GM23338 (cell line): ENCODE measurements around the gene CDH18. TPM values are rescaled to one million over a fixed set of nuclear protein-coding genes. Genes with fewer than 3 reads are reported as not detected.

Source experiments
- ATAC-seq: fragments of 200-7000 bp; cut with Tn5 transposase; 3 replicates; pipeline ENCODE4 v1.9.1; 2020
- DNase-seq: peaks from one replicate; pipeline ENCODE4 v3.0.0-alpha.2; 2015; ENCODE audit warnings: low spot score
- H2AFZ ChIP-seq: fragments of 200-600 bp; sonication (generic); 2 replicates; pipeline ENCODE4 v1.8.0; 2016; ENCODE audit warnings: antibody characterized with exemption, mild to moderate bottlenecking, moderate library complexity
- H3F3A ChIP-seq: fragments of 200-600 bp; sonication (generic); replicated peaks from 2 replicates; pipeline ENCODE4 v1.8.0; 2017; ENCODE audit warnings: antibody characterized with exemption, mixed run types, low read depth
- H3K27ac ChIP-seq: fragments of 200-600 bp; sonication (generic); 2 replicates; pipeline ENCODE4 v1.6.1; 2016; ENCODE audit warnings: low read depth
- H3K27me3 ChIP-seq: fragments of 200-600 bp; sonication (generic); 2 replicates; pipeline ENCODE4 v1.8.0; 2016; ENCODE audit warnings: mild to moderate bottlenecking, mixed run types, moderate library complexity; ENCODE audit not compliant: insufficient read depth
- H3K36me3 ChIP-seq: fragments of 200-600 bp; sonication (generic); 2 replicates; pipeline ENCODE4 v1.8.0; 2016; ENCODE audit warnings: mild to moderate bottlenecking; ENCODE audit not compliant: insufficient read depth
- H3K4me1 ChIP-seq: fragments of 200-600 bp; sonication (generic); 2 replicates; pipeline ENCODE4 v1.8.0; 2016; ENCODE audit warnings: mild to moderate bottlenecking, moderate library complexity; ENCODE audit not compliant: insufficient read depth
- H3K4me2 ChIP-seq: fragments of 200-600 bp; sonication (generic); 2 replicates; pipeline ENCODE4 v1.7.1; 2017; ENCODE audit warnings: mixed run types
- H3K4me3 ChIP-seq: fragments of 200-600 bp; sonication (generic); 2 replicates; pipeline ENCODE4 v1.6.1; 2016; ENCODE audit warnings: mixed run types
- H3K79me2 ChIP-seq: fragments of 200-600 bp; sonication (generic); replicated peaks from 2 replicates; pipeline ENCODE4 v1.8.0; 2017; ENCODE audit warnings: mild to moderate bottlenecking; ENCODE audit not compliant: insufficient read depth
- H3K9me2 ChIP-seq: fragments of 200-600 bp; sonication (generic); 2 replicates; pipeline ENCODE4 v1.8.0; 2017; ENCODE audit not compliant: insufficient read depth
- H4K20me1 ChIP-seq: fragments of 200-600 bp; sonication (generic); replicated peaks from 2 replicates; pipeline ENCODE4 v1.8.0; 2017; ENCODE audit warnings: mild to moderate bottlenecking; ENCODE audit not compliant: insufficient read depth
- H3K27ac Mint-ChIP-seq: 2 replicates; pipeline ENCODE4 v1.8.0; 2020; ENCODE audit warnings: inconsistent platforms, mild to moderate bottlenecking, moderate library complexity, mixed read lengths
- H3K27me3 Mint-ChIP-seq: 3 replicates; pipeline ENCODE4 v1.8.0; 2022; ENCODE audit warnings: low read depth, mild to moderate bottlenecking, moderate library complexity, mixed read lengths, inconsistent platforms; ENCODE audit not compliant: insufficient read depth, poor library complexity
- H3K36me3 Mint-ChIP-seq: 3 replicates; pipeline ENCODE4 v1.8.0; 2021; ENCODE audit warnings: low read depth, mild to moderate bottlenecking, inconsistent platforms, moderate library complexity, mixed read lengths
- H3K4me1 Mint-ChIP-seq: 3 replicates; pipeline ENCODE4 v1.8.0; 2020; ENCODE audit warnings: mild to moderate bottlenecking, inconsistent platforms, mixed read lengths
- H3K4me3 Mint-ChIP-seq: 3 replicates; pipeline ENCODE4 v1.8.0; 2021; ENCODE audit warnings: moderate library complexity, mild to moderate bottlenecking, inconsistent platforms, mixed read lengths
- H3K9me3 Mint-ChIP-seq: 3 replicates; pipeline ENCODE4 v1.8.0; 2020; ENCODE audit warnings: moderate library complexity, mild to moderate bottlenecking, inconsistent platforms, mixed read lengths
- CREB1 ChIP-seq: fragments of 250-450 bp; sonication (Bioruptor Pico); IDR thresholded peaks from 2 replicates; pipeline ENCODE4 v1.5.0; 2020; ENCODE audit warnings: low read depth, mild to moderate bottlenecking, moderate library complexity
- EZH2 ChIP-seq: fragments of 200-600 bp; sonication (generic); IDR thresholded peaks from one replicate; pipeline ENCODE4 v1.8.0; 2017; ENCODE audit warnings: antibody characterized with exemption, mild to moderate bottlenecking, low read depth; ENCODE audit not compliant: unreplicated experiment
- EZH2phosphoT487 ChIP-seq: fragments of 200-600 bp; sonication (generic); IDR thresholded peaks from one replicate; pipeline ENCODE4 v1.8.1; 2018; ENCODE audit warnings: antibody characterized with exemption; ENCODE audit not compliant: unreplicated experiment
- JUNB ChIP-seq: IDR thresholded peaks from one replicate; pipeline ENCODE4 v1.6.1; 2016; ENCODE audit warnings: antibody characterized with exemption; ENCODE audit not compliant: unreplicated experiment
- NANOG ChIP-seq: IDR thresholded peaks from 2 replicates; pipeline ENCODE4 v1.6.1; 2016; ENCODE audit warnings: antibody characterized with exemption, borderline replicate concordance
- POLR2AphosphoS5 ChIP-seq: IDR thresholded peaks from 2 replicates; pipeline ENCODE4 v1.6.1; 2016; ENCODE audit warnings: antibody characterized with exemption, low read depth
- STAT1 ChIP-seq: IDR thresholded peaks from one replicate; pipeline ENCODE4 v1.6.1; 2016; ENCODE audit warnings: antibody characterized with exemption; ENCODE audit not compliant: unreplicated experiment
- ZNF114 ChIP-seq: fragments of 250-450 bp; sonication (Bioruptor Pico); IDR thresholded peaks from 2 replicates; pipeline ENCODE4 v1.5.0; 2020; ENCODE audit warnings: mild to moderate bottlenecking, moderate library complexity
- ZNF331 ChIP-seq: fragments of 250-450 bp; sonication (Bioruptor Pico); IDR thresholded peaks from 2 replicates; pipeline ENCODE4 v1.5.0; 2020; ENCODE audit warnings: low read depth, mild to moderate bottlenecking, moderate library complexity
- polyA plus RNA-seq: library from polyadenylated mRNA; unstranded; fragments of >200 nt; fragmentation: Nextera tagmentation; extraction: Ambion mirVana; gene quantifications from 2 replicates; pipeline ENCODE4 v1.2.1, GENCODE V29; 2016
- total RNA-seq: library from RNA; depleted of rRNA; stranded (reverse); fragments of >200 nt; shearing (Covaris generic); gene quantifications from 2 replicates; pipeline ENCODE4 v1.2.3, GENCODE V29; 2014
- TF ChIP-seq, protein P1 (sequence below): IDR thresholded peaks from 2 replicates; pipeline ENCODE4 v1.6.1; 2016; ENCODE audit warnings: antibody characterized with exemption
- TF ChIP-seq, protein P2 (sequence below), 2 experiments: fragments of 200-600 bp in 1 of 2; sonication (generic) in 1 of 2; conservative IDR thresholded peaks; 2 replicates each; pipeline versions ENCODE4 v1.5.1 to v1.6.1; 2016 to 2017; ENCODE audit warnings: antibody characterized with exemption in 2 of 2, low read depth in 2 of 2, mild to moderate bottlenecking in 2 of 2, moderate library complexity in 1 of 2
- TF ChIP-seq, protein P3 (sequence below): fragments of 250-450 bp; sonication (Bioruptor Pico); IDR thresholded peaks from 2 replicates; pipeline ENCODE4 v1.5.0; 2020; ENCODE audit warnings: mild to moderate bottlenecking, moderate library complexity
- TF ChIP-seq, protein P4 (sequence below): IDR thresholded peaks from one replicate; pipeline ENCODE4 v1.6.1; 2018; ENCODE audit warnings: antibody characterized with exemption; ENCODE audit not compliant: unreplicated experiment

CDH18 gene
- total and polyA plus RNA-seq, 2 experiments from 2014 or later = 1.3 TPM; not detected in 1

DNA sequence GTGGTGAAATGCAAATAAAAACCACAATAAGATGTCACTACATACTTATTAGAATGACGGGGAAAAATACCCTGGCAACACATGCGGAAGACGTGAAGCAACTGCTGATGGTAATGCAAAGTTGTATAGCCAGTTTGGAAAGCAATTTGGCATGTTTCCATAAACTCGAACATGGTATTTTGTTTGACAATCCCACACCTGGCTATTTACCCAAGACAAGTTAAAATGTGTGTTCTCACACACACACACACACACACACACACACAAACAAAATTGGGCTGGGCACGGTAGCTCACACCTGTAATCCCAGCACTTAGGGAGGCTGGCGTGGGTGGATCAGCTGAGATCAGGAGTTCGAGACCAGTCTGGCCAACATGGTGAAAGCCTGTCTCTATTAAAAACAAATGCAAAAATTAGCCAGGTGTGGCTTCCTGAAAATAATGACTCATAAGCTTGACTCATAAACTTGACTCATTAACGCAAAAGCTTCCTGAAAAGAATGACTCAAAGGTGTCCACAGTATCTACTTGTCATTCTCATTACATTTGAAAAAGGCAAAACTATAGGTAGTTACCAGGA is 456.5 kb downstream of the CDH18 start:
- H3K4me2 ChIP-seq = no peak overlapping the region
- no peak for DNase-seq
- no peaks in the 10 kb centered on the region for H3F3A ChIP-seq
- no peaks in the 10 kb centered on the region for H3K4me1 ChIP-seq
- H3K9me2 ChIP-seq = no peaks in the 10 kb centered on the region
- no peak overlapping the region for H3K4me3 ChIP-seq
- no peaks in the 10 kb centered on the region for H3K9me3 Mint-ChIP-seq
- no peak for ATAC-seq
- H3K79me2 ChIP-seq = no peaks in the 10 kb centered on the region
- H3K27ac ChIP-seq = no peak overlapping the region
- no peak overlapping the region for H2AFZ ChIP-seq
- no peaks in the 10 kb centered on the region for H3K36me3 ChIP-seq
- TF ChIP-seq JUNB = no peak
- TF ChIP-seq, protein P1, sequence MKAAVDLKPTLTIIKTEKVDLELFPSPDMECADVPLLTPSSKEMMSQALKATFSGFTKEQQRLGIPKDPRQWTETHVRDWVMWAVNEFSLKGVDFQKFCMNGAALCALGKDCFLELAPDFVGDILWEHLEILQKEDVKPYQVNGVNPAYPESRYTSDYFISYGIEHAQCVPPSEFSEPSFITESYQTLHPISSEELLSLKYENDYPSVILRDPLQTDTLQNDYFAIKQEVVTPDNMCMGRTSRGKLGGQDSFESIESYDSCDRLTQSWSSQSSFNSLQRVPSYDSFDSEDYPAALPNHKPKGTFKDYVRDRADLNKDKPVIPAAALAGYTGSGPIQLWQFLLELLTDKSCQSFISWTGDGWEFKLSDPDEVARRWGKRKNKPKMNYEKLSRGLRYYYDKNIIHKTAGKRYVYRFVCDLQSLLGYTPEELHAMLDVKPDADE = no peak
- no peak for TF ChIP-seq EZH2phosphoT487
- TF ChIP-seq ZNF331 = no peak
- no peak for TF ChIP-seq CREB1 (CRISPR knock-in tag)
- no peak for TF ChIP-seq ZNF114
- TF ChIP-seq POLR2AphosphoS5 = no peak
- TF ChIP-seq EZH2 = no peak
- TF ChIP-seq STAT1 = no peak
- TF ChIP-seq, protein P2, sequence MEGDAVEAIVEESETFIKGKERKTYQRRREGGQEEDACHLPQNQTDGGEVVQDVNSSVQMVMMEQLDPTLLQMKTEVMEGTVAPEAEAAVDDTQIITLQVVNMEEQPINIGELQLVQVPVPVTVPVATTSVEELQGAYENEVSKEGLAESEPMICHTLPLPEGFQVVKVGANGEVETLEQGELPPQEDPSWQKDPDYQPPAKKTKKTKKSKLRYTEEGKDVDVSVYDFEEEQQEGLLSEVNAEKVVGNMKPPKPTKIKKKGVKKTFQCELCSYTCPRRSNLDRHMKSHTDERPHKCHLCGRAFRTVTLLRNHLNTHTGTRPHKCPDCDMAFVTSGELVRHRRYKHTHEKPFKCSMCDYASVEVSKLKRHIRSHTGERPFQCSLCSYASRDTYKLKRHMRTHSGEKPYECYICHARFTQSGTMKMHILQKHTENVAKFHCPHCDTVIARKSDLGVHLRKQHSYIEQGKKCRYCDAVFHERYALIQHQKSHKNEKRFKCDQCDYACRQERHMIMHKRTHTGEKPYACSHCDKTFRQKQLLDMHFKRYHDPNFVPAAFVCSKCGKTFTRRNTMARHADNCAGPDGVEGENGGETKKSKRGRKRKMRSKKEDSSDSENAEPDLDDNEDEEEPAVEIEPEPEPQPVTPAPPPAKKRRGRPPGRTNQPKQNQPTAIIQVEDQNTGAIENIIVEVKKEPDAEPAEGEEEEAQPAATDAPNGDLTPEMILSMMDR (conservative IDR thresholded peaks at IDR 0.05; ENCODE audit: low read depth in 2 of 2) = no peak
- TF ChIP-seq, protein P3, sequence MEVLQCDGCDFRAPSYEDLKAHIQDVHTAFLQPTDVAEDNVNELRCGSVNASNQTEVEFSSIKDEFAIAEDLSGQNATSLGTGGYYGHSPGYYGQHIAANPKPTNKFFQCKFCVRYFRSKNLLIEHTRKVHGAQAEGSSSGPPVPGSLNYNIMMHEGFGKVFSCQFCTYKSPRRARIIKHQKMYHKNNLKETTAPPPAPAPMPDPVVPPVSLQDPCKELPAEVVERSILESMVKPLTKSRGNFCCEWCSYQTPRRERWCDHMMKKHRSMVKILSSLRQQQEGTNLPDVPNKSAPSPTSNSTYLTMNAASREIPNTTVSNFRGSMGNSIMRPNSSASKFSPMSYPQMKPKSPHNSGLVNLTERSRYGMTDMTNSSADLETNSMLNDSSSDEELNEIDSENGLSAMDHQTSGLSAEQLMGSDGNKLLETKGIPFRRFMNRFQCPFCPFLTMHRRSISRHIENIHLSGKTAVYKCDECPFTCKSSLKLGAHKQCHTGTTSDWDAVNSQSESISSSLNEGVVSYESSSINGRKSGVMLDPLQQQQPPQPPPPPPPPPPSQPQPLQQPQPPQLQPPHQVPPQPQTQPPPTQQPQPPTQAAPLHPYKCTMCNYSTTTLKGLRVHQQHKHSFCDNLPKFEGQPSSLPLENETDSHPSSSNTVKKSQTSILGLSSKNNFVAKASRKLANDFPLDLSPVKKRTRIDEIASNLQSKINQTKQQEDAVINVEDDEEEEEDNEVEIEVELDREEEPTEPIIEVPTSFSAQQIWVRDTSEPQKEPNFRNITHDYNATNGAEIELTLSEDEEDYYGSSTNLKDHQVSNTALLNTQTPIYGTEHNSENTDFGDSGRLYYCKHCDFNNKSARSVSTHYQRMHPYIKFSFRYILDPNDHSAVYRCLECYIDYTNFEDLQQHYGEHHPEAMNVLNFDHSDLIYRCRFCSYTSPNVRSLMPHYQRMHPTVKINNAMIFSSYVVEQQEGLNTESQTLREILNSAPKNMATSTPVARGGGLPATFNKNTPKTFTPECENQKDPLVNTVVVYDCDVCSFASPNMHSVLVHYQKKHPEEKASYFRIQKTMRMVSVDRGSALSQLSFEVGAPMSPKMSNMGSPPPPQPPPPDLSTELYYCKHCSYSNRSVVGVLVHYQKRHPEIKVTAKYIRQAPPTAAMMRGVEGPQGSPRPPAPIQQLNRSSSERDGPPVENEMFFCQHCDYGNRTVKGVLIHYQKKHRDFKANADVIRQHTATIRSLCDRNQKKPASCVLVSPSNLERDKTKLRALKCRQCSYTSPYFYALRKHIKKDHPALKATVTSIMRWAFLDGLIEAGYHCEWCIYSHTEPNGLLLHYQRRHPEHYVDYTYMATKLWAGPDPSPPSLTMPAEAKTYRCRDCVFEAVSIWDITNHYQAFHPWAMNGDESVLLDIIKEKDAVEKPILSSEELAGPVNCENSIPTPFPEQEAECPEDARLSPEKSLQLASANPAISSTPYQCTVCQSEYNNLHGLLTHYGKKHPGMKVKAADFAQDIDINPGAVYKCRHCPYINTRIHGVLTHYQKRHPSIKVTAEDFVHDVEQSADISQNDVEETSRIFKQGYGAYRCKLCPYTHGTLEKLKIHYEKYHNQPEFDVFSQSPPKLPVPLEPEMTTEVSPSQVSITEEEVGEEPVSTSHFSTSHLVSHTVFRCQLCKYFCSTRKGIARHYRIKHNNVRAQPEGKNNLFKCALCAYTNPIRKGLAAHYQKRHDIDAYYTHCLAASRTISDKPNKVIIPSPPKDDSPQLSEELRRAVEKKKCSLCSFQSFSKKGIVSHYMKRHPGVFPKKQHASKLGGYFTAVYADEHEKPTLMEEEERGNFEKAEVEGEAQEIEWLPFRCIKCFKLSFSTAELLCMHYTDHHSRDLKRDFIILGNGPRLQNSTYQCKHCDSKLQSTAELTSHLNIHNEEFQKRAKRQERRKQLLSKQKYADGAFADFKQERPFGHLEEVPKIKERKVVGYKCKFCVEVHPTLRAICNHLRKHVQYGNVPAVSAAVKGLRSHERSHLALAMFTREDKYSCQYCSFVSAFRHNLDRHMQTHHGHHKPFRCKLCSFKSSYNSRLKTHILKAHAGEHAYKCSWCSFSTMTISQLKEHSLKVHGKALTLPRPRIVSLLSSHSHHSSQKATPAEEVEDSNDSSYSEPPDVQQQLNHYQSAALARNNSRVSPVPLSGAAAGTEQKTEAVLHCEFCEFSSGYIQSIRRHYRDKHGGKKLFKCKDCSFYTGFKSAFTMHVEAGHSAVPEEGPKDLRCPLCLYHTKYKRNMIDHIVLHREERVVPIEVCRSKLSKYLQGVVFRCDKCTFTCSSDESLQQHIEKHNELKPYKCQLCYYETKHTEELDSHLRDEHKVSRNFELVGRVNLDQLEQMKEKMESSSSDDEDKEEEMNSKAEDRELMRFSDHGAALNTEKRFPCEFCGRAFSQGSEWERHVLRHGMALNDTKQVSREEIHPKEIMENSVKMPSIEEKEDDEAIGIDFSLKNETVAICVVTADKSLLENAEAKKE (CRISPR knock-in tag) = no peak
- TF ChIP-seq, protein P4, sequence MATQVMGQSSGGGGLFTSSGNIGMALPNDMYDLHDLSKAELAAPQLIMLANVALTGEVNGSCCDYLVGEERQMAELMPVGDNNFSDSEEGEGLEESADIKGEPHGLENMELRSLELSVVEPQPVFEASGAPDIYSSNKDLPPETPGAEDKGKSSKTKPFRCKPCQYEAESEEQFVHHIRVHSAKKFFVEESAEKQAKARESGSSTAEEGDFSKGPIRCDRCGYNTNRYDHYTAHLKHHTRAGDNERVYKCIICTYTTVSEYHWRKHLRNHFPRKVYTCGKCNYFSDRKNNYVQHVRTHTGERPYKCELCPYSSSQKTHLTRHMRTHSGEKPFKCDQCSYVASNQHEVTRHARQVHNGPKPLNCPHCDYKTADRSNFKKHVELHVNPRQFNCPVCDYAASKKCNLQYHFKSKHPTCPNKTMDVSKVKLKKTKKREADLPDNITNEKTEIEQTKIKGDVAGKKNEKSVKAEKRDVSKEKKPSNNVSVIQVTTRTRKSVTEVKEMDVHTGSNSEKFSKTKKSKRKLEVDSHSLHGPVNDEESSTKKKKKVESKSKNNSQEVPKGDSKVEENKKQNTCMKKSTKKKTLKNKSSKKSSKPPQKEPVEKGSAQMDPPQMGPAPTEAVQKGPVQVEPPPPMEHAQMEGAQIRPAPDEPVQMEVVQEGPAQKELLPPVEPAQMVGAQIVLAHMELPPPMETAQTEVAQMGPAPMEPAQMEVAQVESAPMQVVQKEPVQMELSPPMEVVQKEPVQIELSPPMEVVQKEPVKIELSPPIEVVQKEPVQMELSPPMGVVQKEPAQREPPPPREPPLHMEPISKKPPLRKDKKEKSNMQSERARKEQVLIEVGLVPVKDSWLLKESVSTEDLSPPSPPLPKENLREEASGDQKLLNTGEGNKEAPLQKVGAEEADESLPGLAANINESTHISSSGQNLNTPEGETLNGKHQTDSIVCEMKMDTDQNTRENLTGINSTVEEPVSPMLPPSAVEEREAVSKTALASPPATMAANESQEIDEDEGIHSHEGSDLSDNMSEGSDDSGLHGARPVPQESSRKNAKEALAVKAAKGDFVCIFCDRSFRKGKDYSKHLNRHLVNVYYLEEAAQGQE = no peak
- no peak for TF ChIP-seq NANOG
- H3K27me3 ChIP-seq = no peaks in the 10 kb centered on the region
- no peak overlapping the region for H3K4me3 Mint-ChIP-seq
- no peaks in the 10 kb centered on the region for H3K27me3 Mint-ChIP-seq
- H3K36me3 Mint-ChIP-seq = no peaks in the 10 kb centered on the region; the same call in 2 of the 3 replicates
- H3K27ac Mint-ChIP-seq = no peak overlapping the region
- no peaks in the 10 kb centered on the region for H4K20me1 ChIP-seq
- H3K4me1 Mint-ChIP-seq = no peaks in the 10 kb centered on the region
